Hematopoietic multipotent progenitor cell treated with erythropoietin and hydrocortisone succinate and interleukin-3 and kit ligand, for 6 days (in vitro differentiated cells): ENCODE results near the gene MBD3.
A peak's percentile ranks its signal among the peaks of the same experiment; 100 is the strongest.
"Not testable (repeated sequence)": the region's sequence is repeated elsewhere in the genome, so short reads cannot be mapped to it uniquely, and the experiment has no call there.

ENCODE experiments used
- DNase-seq: peaks from one replicate; pipeline ENCODE4 v3.0.0-alpha.2; 2015

MBD3 gene

DNA sequence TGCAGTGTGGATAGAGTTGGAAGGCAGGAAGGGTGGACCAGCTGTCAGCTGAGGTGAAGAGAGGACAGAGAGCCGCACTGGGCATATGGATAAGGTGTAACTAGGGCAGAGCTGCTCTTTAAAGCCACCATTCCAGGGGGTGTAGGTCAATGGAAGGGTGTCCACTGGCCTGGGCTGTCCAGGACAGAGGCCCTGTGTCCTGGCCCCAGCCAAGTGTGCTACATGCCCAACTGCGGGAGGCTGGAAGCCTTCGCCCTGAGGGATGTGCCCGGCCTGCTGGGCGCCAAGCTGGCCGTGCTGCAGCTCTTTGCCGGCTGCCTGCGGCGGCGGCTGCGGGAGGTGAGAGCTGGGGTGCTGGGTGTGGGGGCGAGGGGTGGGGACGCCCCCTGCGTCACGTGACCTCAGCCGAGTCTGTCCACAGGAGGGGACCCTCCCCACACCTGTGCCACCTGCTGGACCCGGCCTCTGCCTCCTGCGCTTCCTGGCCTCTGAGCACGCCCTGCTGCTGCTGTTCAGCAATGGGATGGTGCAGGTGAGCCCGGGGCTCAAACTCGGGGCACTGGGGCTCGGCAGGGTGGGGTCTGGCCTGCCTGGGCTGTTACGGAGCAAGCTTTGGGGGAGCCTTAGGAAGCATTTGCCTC, 59.0 kb downstream of the MBD3 start:
- DNase-seq = no peak

DNA sequence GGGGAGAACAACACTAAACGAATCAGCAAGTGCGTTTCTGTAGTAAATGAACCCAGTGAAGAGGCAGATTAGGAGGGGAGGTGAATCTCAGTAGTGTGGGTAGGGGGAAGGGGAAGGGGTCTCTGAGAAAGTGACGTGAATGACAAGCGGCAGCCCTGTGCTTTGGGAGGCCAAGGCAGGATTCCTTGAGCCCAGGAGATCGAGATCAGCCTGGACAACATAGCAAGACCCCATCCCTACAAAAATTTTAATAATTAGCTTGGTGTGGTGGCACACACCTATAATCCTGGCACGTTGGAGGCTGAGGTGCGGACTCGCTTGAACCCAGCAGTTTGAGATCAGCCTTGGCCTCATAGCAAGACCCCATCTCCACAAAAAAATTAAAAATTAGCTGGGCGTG, 60.7 kb downstream of the MBD3 start:
- no peak for DNase-seq

DNA sequence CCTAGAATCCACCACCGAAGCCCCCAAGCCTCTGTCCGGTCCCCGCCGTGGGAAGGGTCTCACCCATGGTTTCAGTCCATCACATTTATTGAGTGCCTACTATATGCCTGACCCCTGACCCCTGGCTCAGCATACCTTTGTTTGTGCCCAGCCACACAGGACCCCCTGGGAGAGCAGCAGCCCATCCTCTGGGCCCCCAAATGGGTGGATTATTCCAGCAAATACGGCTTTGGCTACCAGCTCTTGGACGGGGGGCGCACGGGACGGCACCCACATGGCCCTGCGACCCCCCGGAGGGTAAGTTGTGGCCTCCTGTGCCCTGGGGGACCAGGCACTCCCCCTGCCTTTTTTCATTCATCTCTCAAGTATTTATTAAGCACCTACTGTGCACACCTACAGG, 61.1 kb downstream of the MBD3 start:
- no peak for DNase-seq

DNA sequence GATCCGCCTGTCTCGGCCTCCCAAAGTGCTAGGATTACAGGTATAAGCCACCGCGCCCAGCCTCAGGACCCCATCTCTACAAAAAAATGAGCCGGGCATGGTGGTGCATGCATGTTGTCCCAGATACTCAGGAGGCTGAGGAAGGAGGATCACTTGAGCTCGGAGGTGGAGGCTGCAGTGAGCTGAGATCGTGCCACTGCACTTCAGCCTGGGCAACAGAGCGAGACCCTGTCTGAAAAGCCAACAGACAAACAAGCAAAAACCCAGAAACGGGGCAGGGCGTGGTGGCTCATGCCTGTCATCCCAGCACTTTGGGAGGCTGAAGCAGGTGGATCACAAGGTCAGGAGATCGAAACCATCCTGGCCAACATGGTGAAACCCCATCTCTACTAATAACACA, 61.8 kb downstream of the MBD3 start:
- DNase-seq = not testable (repeated sequence)

DNA sequence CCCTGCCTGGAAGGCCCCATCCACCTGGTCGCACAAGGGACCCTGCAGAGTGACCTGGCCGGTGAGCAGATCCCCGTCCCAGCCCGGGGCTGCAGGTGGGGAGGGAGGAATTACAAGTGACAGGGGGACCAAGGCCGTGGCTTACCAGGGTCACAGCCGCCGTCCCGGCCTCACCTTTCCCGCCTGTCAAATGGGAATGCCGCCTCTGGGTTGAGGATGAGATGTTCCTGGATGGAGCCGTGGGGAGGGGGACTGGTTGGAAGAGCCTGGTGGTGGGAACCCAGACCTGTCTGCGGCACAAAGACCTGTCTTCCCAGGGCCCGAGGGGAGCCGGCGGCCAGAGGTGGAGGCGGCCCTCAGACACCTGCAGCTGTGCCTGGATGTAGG, 63.2 kb downstream of the MBD3 start:
- DNase-seq = no peak

DNA sequence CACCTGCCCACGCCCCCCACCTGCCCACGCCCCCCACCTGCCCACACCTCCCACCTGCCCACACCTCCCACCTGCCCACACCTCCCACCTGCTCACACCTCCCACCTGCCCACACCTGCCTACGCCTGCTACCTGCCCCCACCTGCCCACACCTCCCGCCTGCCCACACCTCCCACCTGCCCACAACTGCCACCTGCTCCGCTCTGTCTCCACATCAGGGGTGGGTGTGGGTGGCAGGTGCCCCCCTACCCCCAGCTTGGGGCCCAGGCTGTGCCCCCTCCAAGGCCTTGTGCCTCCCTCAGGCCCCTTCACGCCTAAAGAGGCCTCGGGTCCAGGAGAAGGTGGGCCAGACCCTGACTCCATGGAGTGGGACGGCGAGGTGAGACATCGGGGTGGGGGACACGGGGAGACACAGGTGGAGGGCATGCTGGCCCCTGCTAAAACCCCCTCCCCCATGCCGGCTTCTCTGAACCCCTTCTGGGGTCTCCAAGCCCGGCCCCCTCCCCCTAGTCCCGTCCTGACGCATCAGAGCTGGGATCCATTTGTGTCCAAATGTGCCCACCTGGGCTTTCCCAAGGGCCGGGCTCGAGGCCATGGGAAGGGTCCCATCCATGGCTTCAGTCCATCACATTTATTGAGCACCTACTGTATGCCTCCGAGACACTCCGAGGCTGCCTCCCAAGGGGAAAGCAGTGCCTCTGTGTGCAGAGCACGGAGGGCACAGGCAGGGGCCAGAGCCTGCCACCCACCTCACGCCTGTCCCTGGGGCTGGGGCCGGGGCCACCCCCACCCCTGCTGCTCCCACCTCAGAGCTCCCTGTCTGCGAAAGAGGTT, 63.9 kb downstream of the MBD3 start:
- DNase-seq = no peak

DNA sequence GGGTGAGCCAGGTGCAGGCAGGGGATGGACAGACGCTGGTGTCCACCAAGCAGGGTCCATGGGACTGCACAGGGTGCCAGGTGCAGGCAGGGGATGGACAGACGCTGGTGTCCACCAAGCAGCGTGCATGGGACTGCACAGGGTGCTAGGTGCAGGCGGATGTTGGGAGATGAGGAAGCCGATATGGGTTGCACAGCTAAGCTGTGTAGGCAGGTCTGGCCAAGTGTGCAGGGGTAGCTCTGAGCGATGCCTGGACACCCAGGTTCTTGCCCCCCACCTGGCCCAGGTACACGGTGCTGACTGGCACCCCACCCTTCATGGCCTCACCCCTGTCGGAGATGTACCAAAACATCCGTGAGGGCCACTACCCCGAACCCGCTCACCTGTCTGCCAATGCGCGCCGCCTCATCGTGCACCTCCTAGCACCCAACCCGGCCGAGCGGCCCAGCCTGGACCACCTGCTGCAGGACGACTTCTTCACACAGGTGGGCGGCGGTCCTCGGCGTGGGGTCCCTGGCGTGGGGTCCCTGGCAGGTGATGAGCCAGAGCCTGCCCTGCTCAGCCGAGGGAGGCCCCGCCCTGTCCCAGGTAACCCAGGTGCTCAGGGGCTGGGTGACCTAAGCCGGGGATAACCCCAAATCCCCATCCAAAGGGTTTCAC, 64.9 kb downstream of the MBD3 start:
- no peak for DNase-seq

DNA sequence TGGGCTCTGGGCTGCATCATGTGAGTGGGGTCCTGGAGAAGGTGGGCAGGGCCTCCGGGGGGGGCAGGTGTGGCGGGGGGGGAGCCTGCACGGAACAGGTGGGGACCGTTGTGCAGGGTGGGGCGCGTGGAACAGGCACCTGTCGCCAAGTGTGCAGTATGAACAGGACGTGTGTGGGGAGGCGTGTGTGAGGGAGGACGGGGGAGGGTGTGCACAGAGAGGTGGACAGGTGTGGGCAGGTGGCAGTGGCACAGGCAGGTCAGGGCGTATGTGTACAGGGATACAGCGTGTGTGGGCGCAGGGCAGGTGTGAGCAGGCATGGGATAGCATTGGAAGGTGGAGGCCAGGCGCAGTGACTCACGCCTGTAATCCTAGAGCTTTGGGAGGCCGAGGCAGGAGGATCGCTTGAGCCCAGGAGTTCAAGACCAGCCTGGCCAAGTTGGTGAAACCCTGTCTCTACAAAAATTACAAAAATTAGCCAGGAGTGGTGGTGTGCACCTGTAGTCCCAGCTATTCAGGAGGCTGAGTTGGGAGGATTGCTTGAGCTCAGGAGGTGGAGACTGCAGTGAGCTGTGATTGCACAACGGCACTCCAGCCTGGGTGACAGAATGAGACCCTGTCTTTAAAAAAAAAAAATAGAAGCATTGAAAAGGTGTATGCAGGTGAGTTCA, 65.6 kb downstream of the MBD3 start:
- DNase-seq = no peak

DNA sequence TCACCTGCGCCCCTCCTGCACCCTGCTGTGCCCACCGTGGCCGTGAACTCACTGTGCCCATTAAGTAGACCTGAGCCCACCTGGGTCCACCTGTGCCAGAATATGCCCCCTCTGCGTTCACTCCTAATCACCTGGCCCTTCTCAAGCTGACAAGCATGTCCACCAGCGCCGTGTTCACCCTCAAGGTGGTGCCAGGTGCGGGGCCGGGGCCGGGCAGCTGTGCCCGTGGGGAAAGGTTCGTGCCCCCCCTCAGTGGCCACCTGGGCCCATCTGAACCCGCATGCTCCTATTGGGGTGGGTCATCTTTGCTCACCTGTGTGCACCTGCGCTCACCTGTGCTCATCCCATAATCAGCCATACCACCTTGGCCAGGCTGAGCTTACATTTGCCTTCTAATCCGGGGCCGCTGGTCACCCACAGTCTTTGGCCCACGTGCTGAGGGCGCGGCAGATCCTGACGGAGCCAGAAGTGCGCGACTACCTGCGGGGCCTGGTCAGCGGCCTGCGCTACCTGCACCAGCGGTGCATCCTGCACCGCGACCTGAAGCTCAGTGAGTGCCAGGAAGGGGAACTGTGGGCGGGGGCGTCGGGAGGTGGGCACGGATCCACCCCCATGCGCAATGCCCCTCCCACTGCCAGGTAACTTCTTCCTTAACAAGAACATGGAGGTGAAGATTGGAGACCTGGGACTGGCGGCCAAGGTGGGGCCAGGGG, 66.4 kb downstream of the MBD3 start:
- no peak for DNase-seq

DNA sequence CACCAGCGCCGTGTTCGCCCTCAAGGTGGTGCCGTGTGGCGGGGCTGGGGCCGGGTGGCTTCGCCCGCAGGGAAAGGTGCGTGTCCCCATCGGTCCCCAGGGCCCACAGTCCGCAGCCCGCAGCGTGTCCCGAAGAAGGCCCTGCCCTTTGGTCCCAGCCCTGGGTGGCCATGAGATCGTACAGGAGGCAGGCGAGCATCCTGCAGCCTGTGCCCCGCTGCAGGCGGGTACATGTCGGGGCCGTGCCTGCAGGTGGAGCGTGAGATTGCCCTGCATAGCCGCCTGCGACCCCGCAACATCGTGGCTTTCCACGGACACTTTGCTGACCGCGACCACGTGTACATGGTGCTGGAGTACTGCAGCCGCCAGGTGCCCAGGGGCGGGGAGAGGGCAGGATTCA, 67.3 kb downstream of the MBD3 start:
- peak; percentile 1 for DNase-seq

DNA sequence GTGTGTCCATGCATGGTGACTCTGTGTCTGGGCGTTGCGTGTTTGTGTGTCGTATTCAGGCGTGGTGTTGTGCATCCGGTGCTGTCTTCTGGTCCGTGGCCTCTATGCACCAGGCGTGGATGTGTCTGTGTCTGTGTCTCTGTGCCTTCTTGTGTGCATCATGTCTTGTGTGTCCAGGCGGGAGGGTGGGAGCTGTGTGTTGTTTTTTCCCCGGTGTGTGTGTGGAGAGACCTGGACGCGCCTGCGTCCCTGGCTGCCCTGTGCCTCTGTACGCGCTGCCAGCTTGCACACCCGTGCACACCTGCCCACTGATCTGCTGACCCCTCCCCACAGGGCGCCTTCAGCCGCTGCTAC, 67.7 kb downstream of the MBD3 start:
- DNase-seq = peak; percentile 6

DNA sequence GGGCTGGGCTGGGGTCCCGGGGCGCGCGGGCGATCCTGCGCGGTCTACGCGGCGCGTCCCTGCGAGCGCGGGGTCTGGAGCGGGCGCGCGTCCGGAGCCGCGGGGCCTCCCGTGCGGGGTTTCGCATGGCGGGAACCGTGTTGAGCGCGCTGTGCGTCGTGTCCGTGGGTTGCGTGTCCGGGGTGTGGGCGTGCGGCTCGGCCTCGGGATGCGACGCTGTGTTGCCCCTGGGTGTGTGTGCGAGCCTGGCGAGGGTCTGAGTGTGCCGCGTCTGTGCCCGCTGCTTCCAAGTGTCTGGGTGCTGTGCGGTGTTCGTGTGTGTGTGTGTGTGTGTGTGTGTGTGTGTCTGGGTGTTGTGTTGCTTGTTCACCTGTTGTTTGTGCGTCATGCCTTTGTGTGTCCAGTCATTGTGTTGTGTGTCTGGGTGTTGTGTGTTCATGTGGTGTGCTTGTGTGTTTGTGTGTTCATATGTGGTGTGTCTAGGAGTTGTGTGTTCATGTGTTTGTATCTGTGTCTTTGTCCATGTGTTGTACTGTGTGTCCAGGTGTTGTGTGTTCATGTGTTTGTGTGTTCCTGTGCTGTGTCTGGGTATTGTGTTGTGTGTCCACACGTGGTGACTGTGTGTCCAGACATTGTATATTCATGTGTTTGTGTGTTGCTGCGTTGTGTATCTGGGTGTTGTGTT, 68.2 kb downstream of the MBD3 start:
- DNase-seq = no peak
